HepG2 (cell line): ENCODE measurements around the gene ANKRD55. TPM values are rescaled to one million over a fixed set of nuclear protein-coding genes. Genes with fewer than 3 reads are reported as not detected.
A peak's percentile ranks its signal among the peaks of the same experiment; 100 is the strongest.

Experiments used
- CHCHD3 ChIP-seq: sonication (generic); formaldehyde crosslinking; IDR thresholded peaks from 2 replicates; pipeline ENCODE4 v1.8.0; 2022; ENCODE audit warnings: mild to moderate bottlenecking, missing genetic modification reagents, moderate library complexity
- HDAC2 ChIP-seq: sonication (generic); formaldehyde crosslinking; IDR thresholded peaks from 2 replicates; pipeline ENCODE4 v1.4.0; 2020; ENCODE audit warnings: missing genetic modification reagents
- HOXA9 ChIP-seq: sonication (generic); formaldehyde crosslinking; IDR thresholded peaks from 2 replicates; pipeline ENCODE4 v1.8.1; 2022; ENCODE audit warnings: missing genetic modification reagents, mild to moderate bottlenecking, moderate library complexity, borderline replicate concordance
- KMT2A ChIP-seq: sonication (generic); formaldehyde crosslinking; IDR thresholded peaks from 2 replicates; pipeline ENCODE4 v1.4.0; 2020; ENCODE audit warnings: missing genetic modification reagents
- MEF2D ChIP-seq: sonication (generic); formaldehyde crosslinking; IDR thresholded peaks from 2 replicates; pipeline ENCODE4 v1.5.1; 2020; ENCODE audit warnings: mild to moderate bottlenecking, missing genetic modification reagents
- NR2F1 ChIP-seq, 2 experiments: fragments of 450-650 bp in 1 of 2; formaldehyde crosslinking in 1 of 2; IDR thresholded peaks; 2 replicates each; pipeline versions ENCODE4 v1.5.0 to v1.6.1; 2016 to 2020; ENCODE audit warnings: mild to moderate bottlenecking in 1 of 2, missing compliant biosample characterization in 1 of 2, missing genetic modification reagents in 1 of 2, moderate library complexity in 1 of 2
- POGZ ChIP-seq: sonication (generic); formaldehyde crosslinking; IDR thresholded peaks from 2 replicates; pipeline ENCODE4 v1.4.0; 2020; ENCODE audit warnings: mild to moderate bottlenecking, missing genetic modification reagents
- RAD21 ChIP-seq: fragments of 450-650 bp; formaldehyde crosslinking; IDR thresholded peaks from 2 replicates; pipeline ENCODE4 v1.5.0; 2020; ENCODE audit warnings: mild to moderate bottlenecking
- SP140L ChIP-seq: sonication (generic); formaldehyde crosslinking; IDR thresholded peaks from 2 replicates; pipeline ENCODE4 v1.4.0; 2020; ENCODE audit warnings: missing genetic modification reagents, borderline replicate concordance
- TEAD3 ChIP-seq: optimal IDR thresholded peaks from 2 replicates; pipeline ENCODE3; 2016; ENCODE audit warnings: borderline replicate concordance
- YEATS2 ChIP-seq: sonication (generic); formaldehyde crosslinking; IDR thresholded peaks from 2 replicates; pipeline ENCODE4 v1.4.0; 2020; ENCODE audit warnings: missing genetic modification reagents, borderline replicate concordance
- ZNF326 ChIP-seq: sonication (generic); formaldehyde crosslinking; IDR thresholded peaks from 2 replicates; pipeline ENCODE4 v1.4.0; 2020; ENCODE audit warnings: missing genetic modification reagents, borderline replicate concordance
- ZNF720 ChIP-seq: sonication (generic); formaldehyde crosslinking; IDR thresholded peaks from 2 replicates; pipeline ENCODE4 v1.4.0; 2020; ENCODE audit warnings: missing genetic modification reagents
- ZNF75D ChIP-seq: sonication (generic); formaldehyde crosslinking; IDR thresholded peaks from 2 replicates; pipeline ENCODE4 v1.8.1; 2023; ENCODE audit warnings: missing genetic modification reagents, mild to moderate bottlenecking, borderline replicate concordance
- polyA plus RNA-seq, 8 experiments: library from polyadenylated mRNA; depleted of rRNA in 3 of 8; stranded (reverse) in 7 of 8; unstranded in 1 of 8; fragments of >200 nt; fragmentation: Illumina TruSeq in 4 of 8; extraction: Trizol in 4 of 8; gene quantifications; 2 replicates each; pipeline versions ENCODE4 v1.2.1 to v1.2.3, GENCODE V29; 2011 to 2016; ENCODE audit warnings: low read depth in 4 of 8, missing spikeins in 1 of 8, mixed read lengths in 1 of 8; ENCODE audit not compliant: insufficient read depth in 1 of 8
- total RNA-seq, 5 experiments: library from RNA; depleted of rRNA; stranded (reverse); fragments of >200 nt; fragmentation: Illumina TruSeq; extraction: Trizol; gene quantifications; 2 replicates each; pipeline ENCODE4 v1.2.3, GENCODE V29; 2016; ENCODE audit warnings: low read depth in 1 of 5
- TF ChIP-seq, protein P1 (sequence below): sonication (generic); formaldehyde crosslinking; IDR thresholded peaks from 2 replicates; pipeline ENCODE4 v1.5.1; 2020; ENCODE audit warnings: mild to moderate bottlenecking, moderate library complexity, missing genetic modification reagents
- TF ChIP-seq, protein P2 (sequence below): sonication (generic); formaldehyde crosslinking; IDR thresholded peaks from 2 replicates; pipeline ENCODE4 v1.5.0; 2020; ENCODE audit warnings: missing genetic modification reagents
- TF ChIP-seq, protein P3 (sequence below): sonication (generic); formaldehyde crosslinking; IDR thresholded peaks from 2 replicates; pipeline ENCODE4 v1.4.0; 2020; ENCODE audit warnings: missing genetic modification reagents, borderline replicate concordance
- TF ChIP-seq, protein P4 (sequence below): sonication (generic); formaldehyde crosslinking; IDR thresholded peaks from 2 replicates; pipeline ENCODE4 v1.4.0; 2020; ENCODE audit warnings: mild to moderate bottlenecking, missing genetic modification reagents, borderline replicate concordance

Gene ANKRD55
- total and polyA plus RNA-seq, 2 of the 13 experiments (the other 11 are each of a cell fraction or from before 2014, with no cell fraction given), result 0.11 to 0.28 TPM

DNA sequence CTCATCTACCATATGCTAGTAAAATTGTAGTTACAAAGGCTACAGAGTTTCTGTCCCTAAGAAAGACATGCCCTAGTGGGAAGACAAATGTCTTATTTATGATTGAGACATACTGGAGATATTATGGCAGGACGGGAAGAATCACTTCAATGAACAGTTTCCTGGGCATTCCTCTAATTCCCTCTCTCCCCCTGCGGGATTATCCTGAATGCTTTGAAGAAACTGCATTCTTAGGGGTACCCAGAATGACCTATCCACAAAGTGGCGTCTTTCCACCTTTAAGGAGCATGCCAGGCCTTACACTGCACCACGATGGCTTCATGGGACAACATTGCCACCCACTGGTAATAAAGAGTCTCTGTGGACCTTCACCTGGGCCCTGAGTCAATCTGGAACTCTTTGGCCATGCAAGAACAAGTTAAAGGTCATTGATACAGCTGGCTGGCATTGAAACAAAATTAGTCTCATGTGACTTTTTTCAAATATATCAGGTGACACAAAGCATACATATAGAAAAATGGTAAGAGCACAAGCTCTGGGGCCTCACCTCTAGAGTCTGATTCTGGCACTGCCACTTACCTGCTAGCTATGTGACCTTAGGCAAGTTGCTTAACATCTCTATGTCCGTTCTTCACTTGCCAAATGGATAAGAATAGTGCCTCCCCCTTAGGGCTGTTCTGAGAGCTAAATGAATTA lies 32.0 kb downstream of the ANKRD55 start (continued):
- peak; percentile 44 for TF ChIP-seq POGZ (CRISPR knock-in tag)
- no peak for TF ChIP-seq CHCHD3 (CRISPR knock-in tag)
- TF ChIP-seq, protein P1, sequence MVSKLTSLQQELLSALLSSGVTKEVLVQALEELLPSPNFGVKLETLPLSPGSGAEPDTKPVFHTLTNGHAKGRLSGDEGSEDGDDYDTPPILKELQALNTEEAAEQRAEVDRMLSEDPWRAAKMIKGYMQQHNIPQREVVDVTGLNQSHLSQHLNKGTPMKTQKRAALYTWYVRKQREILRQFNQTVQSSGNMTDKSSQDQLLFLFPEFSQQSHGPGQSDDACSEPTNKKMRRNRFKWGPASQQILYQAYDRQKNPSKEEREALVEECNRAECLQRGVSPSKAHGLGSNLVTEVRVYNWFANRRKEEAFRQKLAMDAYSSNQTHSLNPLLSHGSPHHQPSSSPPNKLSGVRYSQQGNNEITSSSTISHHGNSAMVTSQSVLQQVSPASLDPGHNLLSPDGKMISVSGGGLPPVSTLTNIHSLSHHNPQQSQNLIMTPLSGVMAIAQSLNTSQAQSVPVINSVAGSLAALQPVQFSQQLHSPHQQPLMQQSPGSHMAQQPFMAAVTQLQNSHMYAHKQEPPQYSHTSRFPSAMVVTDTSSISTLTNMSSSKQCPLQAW (CRISPR knock-in tag), result peak; percentile 69; the same call in 1 of the 2 replicates
- TF ChIP-seq, protein P2, sequence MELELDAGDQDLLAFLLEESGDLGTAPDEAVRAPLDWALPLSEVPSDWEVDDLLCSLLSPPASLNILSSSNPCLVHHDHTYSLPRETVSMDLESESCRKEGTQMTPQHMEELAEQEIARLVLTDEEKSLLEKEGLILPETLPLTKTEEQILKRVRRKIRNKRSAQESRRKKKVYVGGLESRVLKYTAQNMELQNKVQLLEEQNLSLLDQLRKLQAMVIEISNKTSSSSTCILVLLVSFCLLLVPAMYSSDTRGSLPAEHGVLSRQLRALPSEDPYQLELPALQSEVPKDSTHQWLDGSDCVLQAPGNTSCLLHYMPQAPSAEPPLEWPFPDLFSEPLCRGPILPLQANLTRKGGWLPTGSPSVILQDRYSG (CRISPR knock-in tag), result no peak
- peak; percentile 96 for TF ChIP-seq RAD21 (CRISPR knock-in tag)
- 0 out of 2 replicates have a peak, but pooled peaks have one; percentile 34 for TF ChIP-seq MEF2D (CRISPR knock-in tag)
- TF ChIP-seq, protein P3, sequence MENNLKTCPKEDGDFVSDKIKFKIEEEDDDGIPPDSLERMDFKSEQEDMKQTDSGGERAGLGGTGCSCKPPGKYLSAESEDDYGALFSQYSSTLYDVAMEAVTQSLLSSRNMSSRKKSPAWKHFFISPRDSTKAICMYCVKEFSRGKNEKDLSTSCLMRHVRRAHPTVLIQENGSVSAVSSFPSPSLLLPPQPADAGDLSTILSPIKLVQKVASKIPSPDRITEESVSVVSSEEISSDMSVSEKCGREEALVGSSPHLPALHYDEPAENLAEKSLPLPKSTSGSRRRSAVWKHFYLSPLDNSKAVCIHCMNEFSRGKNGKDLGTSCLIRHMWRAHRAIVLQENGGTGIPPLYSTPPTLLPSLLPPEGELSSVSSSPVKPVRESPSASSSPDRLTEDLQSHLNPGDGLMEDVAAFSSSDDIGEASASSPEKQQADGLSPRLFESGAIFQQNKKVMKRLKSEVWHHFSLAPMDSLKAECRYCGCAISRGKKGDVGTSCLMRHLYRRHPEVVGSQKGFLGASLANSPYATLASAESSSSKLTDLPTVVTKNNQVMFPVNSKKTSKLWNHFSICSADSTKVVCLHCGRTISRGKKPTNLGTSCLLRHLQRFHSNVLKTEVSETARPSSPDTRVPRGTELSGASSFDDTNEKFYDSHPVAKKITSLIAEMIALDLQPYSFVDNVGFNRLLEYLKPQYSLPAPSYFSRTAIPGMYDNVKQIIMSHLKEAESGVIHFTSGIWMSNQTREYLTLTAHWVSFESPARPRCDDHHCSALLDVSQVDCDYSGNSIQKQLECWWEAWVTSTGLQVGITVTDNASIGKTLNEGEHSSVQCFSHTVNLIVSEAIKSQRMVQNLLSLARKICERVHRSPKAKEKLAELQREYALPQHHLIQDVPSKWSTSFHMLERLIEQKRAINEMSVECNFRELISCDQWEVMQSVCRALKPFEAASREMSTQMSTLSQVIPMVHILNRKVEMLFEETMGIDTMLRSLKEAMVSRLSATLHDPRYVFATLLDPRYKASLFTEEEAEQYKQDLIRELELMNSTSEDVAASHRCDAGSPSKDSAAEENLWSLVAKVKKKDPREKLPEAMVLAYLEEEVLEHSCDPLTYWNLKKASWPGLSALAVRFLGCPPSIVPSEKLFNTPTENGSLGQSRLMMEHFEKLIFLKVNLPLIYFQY (CRISPR knock-in tag), result no peak
- no peak for TF ChIP-seq ZNF75D (CRISPR knock-in tag)
- peak; percentile 83 for TF ChIP-seq TEAD3 (CRISPR knock-in tag)
- TF ChIP-seq SP140L (CRISPR knock-in tag), result no peak
- TF ChIP-seq HOXA9 (CRISPR knock-in tag), result no peak
- TF ChIP-seq ZNF326 (CRISPR knock-in tag), result no peak
- TF ChIP-seq, protein P4, sequence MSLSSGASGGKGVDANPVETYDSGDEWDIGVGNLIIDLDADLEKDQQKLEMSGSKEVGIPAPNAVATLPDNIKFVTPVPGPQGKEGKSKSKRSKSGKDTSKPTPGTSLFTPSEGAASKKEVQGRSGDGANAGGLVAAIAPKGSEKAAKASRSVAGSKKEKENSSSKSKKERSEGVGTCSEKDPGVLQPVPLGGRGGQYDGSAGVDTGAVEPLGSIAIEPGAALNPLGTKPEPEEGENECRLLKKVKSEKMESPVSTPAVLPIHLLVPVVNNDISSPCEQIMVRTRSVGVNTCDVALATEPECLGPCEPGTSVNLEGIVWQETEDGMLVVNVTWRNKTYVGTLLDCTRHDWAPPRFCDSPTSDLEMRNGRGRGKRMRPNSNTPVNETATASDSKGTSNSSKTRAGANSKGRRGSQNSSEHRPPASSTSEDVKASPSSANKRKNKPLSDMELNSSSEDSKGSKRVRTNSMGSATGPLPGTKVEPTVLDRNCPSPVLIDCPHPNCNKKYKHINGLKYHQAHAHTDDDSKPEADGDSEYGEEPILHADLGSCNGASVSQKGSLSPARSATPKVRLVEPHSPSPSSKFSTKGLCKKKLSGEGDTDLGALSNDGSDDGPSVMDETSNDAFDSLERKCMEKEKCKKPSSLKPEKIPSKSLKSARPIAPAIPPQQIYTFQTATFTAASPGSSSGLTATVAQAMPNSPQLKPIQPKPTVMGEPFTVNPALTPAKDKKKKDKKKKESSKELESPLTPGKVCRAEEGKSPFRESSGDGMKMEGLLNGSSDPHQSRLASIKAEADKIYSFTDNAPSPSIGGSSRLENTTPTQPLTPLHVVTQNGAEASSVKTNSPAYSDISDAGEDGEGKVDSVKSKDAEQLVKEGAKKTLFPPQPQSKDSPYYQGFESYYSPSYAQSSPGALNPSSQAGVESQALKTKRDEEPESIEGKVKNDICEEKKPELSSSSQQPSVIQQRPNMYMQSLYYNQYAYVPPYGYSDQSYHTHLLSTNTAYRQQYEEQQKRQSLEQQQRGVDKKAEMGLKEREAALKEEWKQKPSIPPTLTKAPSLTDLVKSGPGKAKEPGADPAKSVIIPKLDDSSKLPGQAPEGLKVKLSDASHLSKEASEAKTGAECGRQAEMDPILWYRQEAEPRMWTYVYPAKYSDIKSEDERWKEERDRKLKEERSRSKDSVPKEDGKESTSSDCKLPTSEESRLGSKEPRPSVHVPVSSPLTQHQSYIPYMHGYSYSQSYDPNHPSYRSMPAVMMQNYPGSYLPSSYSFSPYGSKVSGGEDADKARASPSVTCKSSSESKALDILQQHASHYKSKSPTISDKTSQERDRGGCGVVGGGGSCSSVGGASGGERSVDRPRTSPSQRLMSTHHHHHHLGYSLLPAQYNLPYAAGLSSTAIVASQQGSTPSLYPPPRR (CRISPR knock-in tag), result 0 out of 2 replicates have a peak, but pooled peaks have one; percentile 18
- TF ChIP-seq NR2F1 (CRISPR knock-in tag; IDR thresholded peaks at IDR 0.05), result 0 out of 4 replicates have a peak, but pooled peaks of 1 of the 2 experiments have one; percentile 10
- TF ChIP-seq HDAC2, result peak; percentile 58; the same call in 1 of the 2 replicates
- TF ChIP-seq ZNF720 (CRISPR knock-in tag), result no peak
- TF ChIP-seq YEATS2 (CRISPR knock-in tag), result peak; percentile 55; the same call in 1 of the 2 replicates
- TF ChIP-seq KMT2A (CRISPR knock-in tag), result 0 out of 2 replicates have a peak, but pooled peaks have one; percentile 51
